ENCODE results near the gene CSF1R. TPM values are rescaled to one million over a fixed set of nuclear protein-coding genes. Genes with fewer than 3 reads are reported as not detected.

The CSF1R gene
- total RNA-seq, 3 donors from 2014 or later (not counting 1 experiment from before 2014, with no cell fraction given), result 4.9 to 39.0 (median 7.8) TPM

DNA sequence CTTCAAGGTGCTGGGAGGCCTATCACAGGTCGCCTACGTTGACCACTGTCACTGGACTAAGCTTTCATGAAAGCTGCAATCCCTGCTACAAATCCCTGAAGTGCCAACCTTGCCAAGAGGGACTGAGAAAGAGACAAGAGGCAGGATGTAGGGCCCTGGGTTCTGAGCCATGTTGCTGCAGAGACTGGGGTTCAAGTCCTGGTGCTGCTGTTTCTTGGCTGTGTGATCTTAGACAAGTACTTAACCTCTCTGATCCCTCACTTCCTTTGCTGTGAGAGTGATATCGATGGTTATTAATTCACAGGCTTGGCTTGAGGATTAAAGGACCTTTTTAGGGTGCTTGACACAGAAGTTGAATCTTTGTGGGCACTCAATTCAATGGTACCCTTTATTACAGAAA, 15.5 kb downstream of the CSF1R start:
- no peak for ATAC-seq
- Mint-ChIP-seq H3K36me3 (no peaks in the 10 kb centered on the region), H3K9me3 (no peaks in the 10 kb centered on the region), H3K4me1 (peaks cover 7 to 13% of the 10 kb centered on the region in 2 donors), H3K4me3 (no peak overlapping the region), H3K27ac (no peak overlapping the region), H3K27me3 (ENCODE audit: low read depth in 2 of 2) (peaks cover 23 to 26% of the 10 kb centered on the region in 2 donors)
- H3K36me3 ChIP-seq (ENCODE audit: control insufficient read depth, insufficient read depth, low read length), result no peaks in the 10 kb centered on the region
- no peak overlapping the region for H3K4me3 ChIP-seq (ENCODE audit: low read length)
- no peaks in the 10 kb centered on the region for H3K9me3 ChIP-seq (ENCODE audit: control insufficient read depth, insufficient read depth, low read length)
- no peak overlapping the region for H3K27ac ChIP-seq (ENCODE audit: low read length)
- DNase-seq, result no peak
- intact Hi-C loops (cut with micrococcal nuclease), result no loop called here
- TF ChIP-seq, protein P1, sequence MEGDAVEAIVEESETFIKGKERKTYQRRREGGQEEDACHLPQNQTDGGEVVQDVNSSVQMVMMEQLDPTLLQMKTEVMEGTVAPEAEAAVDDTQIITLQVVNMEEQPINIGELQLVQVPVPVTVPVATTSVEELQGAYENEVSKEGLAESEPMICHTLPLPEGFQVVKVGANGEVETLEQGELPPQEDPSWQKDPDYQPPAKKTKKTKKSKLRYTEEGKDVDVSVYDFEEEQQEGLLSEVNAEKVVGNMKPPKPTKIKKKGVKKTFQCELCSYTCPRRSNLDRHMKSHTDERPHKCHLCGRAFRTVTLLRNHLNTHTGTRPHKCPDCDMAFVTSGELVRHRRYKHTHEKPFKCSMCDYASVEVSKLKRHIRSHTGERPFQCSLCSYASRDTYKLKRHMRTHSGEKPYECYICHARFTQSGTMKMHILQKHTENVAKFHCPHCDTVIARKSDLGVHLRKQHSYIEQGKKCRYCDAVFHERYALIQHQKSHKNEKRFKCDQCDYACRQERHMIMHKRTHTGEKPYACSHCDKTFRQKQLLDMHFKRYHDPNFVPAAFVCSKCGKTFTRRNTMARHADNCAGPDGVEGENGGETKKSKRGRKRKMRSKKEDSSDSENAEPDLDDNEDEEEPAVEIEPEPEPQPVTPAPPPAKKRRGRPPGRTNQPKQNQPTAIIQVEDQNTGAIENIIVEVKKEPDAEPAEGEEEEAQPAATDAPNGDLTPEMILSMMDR (IDR thresholded peaks at IDR 0.05), result no peak
- H3K27me3 ChIP-seq (ENCODE audit: control insufficient read depth, insufficient read depth, low read length), result no peaks in the 10 kb centered on the region
- WGBS (ENCODE audit: insufficient coverage), result 100% methylated on average over 3 of the region's 3 CpGs
- H3K4me1 ChIP-seq (ENCODE audit: control insufficient read depth, insufficient read depth, low read length), result peaks cover 11% of the 10 kb centered on the region

DNA sequence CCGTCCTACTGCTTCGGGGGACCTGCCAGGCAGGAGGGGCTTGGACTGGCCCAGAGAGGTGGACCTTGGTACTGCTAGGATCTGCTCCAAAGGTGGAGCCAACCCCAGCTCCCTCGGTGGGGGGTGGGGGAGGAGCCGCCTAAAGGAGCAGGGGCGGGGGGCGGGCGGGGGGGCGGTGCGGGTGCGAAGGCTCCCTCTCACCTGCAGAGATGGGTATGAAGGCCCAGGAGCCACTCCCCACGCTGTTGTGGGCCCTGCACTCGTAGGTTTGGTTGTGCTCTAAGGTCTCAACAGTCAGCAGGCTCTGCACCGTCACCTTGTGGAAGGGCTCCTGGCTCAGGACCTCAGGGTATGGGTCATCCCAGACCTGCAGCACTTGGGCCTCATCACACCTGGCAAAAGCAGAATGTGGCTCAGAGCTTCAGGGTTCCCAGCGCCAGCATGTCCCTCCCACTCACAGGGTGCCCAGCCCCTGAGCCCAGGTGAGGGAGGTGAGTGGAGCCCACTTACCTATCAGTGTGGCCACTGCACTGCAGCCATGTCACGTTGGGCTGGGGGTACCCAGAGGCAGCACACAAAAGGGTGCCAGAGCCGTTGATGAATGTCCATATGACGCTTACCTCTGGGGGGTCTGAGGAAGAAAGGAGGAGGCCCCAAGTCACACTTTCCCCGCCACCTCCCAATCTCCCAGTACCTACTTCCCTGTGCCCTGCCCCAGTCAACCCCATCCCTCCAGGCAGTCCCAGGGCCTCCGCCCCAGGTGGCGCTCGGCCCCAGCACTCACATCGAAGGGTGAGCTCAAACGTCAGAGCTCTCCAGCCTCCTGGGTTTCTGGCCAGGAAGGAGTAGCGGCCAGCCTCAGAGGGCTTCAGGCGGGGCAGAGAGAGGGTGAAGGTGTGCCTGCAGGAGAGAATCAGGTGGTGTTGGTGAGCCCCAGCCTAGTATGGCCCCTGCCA, 16.4 kb downstream of the CSF1R start:
- no peak for DNase-seq
- Histone ChIP-seq H3K27ac (ENCODE audit: low read length) (no peak overlapping the region), H3K4me3 (ENCODE audit: low read length) (no peak overlapping the region), H3K9me3 (ENCODE audit: control insufficient read depth, insufficient read depth, low read length) (no peaks in the 10 kb centered on the region), H3K27me3 (ENCODE audit: control insufficient read depth, insufficient read depth, low read length) (no peaks in the 10 kb centered on the region), H3K4me1 (ENCODE audit: control insufficient read depth, insufficient read depth, low read length) (peaks cover 20% of the 10 kb centered on the region), H3K36me3 (ENCODE audit: control insufficient read depth, insufficient read depth, low read length) (no peaks in the 10 kb centered on the region)
- TF ChIP-seq, protein P1 (IDR thresholded peaks at IDR 0.05), result no peak
- WGBS (ENCODE audit: insufficient coverage), result 92% methylated on average over 21 of the region's 25 CpGs
- ATAC-seq, result no peak
- no peaks in the 10 kb centered on the region for H3K36me3 Mint-ChIP-seq
- H3K4me1 Mint-ChIP-seq, result peaks cover 7 to 13% of the 10 kb centered on the region in 2 donors
- no peak overlapping the region for H3K4me3 Mint-ChIP-seq
- intact Hi-C loops (cut with micrococcal nuclease), result no loop called here
- H3K27ac Mint-ChIP-seq, result no peak overlapping the region
- no peaks in the 10 kb centered on the region for H3K9me3 Mint-ChIP-seq
- H3K27me3 Mint-ChIP-seq (ENCODE audit: low read depth in 2 of 2), result peaks cover 26 to 28% of the 10 kb centered on the region in 2 donors

DNA sequence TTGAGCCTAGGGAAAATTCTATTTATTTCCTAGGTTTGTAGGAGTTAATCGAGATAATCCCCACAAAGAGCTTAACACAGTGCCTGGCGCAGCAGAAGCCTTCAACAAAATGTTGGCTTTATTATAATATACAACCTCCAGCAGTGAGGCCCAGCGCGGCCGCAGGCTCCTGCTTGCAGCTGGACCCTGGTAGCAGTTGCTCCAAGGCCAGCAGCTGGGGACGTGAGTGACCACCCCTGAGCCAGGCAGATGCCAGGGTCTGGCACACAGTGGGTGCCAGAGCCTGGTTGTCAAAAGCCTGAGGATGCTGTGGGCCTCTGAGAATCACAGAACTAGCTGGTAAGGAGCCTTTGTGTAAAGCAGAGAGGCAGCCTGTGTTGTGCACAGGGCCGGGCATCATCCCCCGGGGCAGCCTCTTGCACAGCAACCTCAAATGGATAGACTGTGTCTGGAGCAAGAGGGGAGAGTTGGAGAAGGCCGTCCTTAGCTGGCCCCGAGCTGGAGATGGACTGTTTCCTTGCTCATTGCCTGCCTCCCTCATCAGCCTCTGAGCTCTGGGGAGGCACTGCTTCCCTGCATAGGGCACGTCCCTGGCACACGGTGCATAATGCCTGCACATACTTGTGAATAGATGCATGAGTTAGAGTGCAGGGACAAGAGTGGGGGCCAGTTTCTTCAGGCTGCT, 17.3 kb downstream of the CSF1R start:
- WGBS (ENCODE audit: insufficient coverage), result 89% methylated on average over 11 of the region's 12 CpGs
- peaks cover 7 to 13% of the 10 kb centered on the region in 2 donors for H3K4me1 Mint-ChIP-seq
- no peaks in the 10 kb centered on the region for H3K9me3 ChIP-seq (ENCODE audit: control insufficient read depth, insufficient read depth, low read length)
- no peak overlapping the region for H3K27ac Mint-ChIP-seq
- no peaks in the 10 kb centered on the region for H3K27me3 ChIP-seq (ENCODE audit: control insufficient read depth, insufficient read depth, low read length)
- no peak for ATAC-seq
- H3K9me3 Mint-ChIP-seq, result no peaks in the 10 kb centered on the region
- no peak overlapping the region for H3K27ac ChIP-seq (ENCODE audit: low read length)
- H3K4me1 ChIP-seq (ENCODE audit: control insufficient read depth, insufficient read depth, low read length), result peaks cover 23% of the 10 kb centered on the region
- H3K36me3 Mint-ChIP-seq, result no peaks in the 10 kb centered on the region
- intact Hi-C loops (cut with micrococcal nuclease), result no loop called here
- H3K27me3 Mint-ChIP-seq (ENCODE audit: low read depth in 2 of 2), result peaks cover 33 to 34% of the 10 kb centered on the region in 2 donors
- H3K4me3 Mint-ChIP-seq, result no peak overlapping the region
- no peak overlapping the region for H3K4me3 ChIP-seq (ENCODE audit: low read length)
- TF ChIP-seq, protein P1 (IDR thresholded peaks at IDR 0.05), result no peak
- H3K36me3 ChIP-seq (ENCODE audit: control insufficient read depth, insufficient read depth, low read length), result no peaks in the 10 kb centered on the region
- DNase-seq, result no peak
